Endothelial cell (in vitro differentiated cells): ENCODE measurements around the gene UBE3A. TPM values are rescaled to one million over a fixed set of nuclear protein-coding genes. Genes with fewer than 3 reads are reported as not detected.

Source experiments
- DNase-seq: peaks from one replicate; pipeline ENCODE4 v3.0.0; 2021; ENCODE audit warnings: low spot score
- H3K27ac Mint-ChIP-seq: one replicate; pipeline ENCODE4 v1.8.0; 2021; ENCODE audit warnings: mixed read lengths, inconsistent platforms; ENCODE audit not compliant: unreplicated experiment
- H3K27me3 Mint-ChIP-seq: one replicate; pipeline ENCODE4 v1.8.0; 2021; ENCODE audit warnings: mild to moderate bottlenecking, moderate library complexity, mixed read lengths, inconsistent platforms; ENCODE audit not compliant: unreplicated experiment
- H3K36me3 Mint-ChIP-seq: one replicate; pipeline ENCODE4 v1.8.0; 2021; ENCODE audit warnings: mild to moderate bottlenecking, low read depth, mixed read lengths, inconsistent platforms; ENCODE audit not compliant: unreplicated experiment
- H3K4me1 Mint-ChIP-seq: one replicate; pipeline ENCODE4 v1.8.0; 2021; ENCODE audit warnings: mild to moderate bottlenecking, mixed read lengths, inconsistent platforms; ENCODE audit not compliant: unreplicated experiment
- H3K4me3 Mint-ChIP-seq: one replicate; pipeline ENCODE4 v1.8.0; 2021; ENCODE audit warnings: mild to moderate bottlenecking, mixed read lengths, inconsistent platforms; ENCODE audit not compliant: unreplicated experiment
- H3K9me3 Mint-ChIP-seq: one replicate; pipeline ENCODE4 v1.8.0; 2021; ENCODE audit warnings: mixed read lengths, inconsistent platforms; ENCODE audit not compliant: unreplicated experiment
- CTCF ChIP-seq: fragments of 200-600 bp; sonication (generic); IDR thresholded peaks from one replicate; pipeline ENCODE4 v1.5.0; 2021; ENCODE audit warnings: antibody characterized with exemption; ENCODE audit not compliant: unreplicated experiment
- total RNA-seq: library from RNA; stranded (reverse); fragmentation: NEBNext Ultra II Directional; extraction: Animal tissue kit (Norgen Biotek cat#: 25700); gene quantifications from one replicate; pipeline ENCODE4 v1.2.1, GENCODE V29; 2021; ENCODE audit not compliant: unreplicated experiment

UBE3A gene
- total RNA-seq, 1 donor from 2014 or later: 102 TPM

- no peak for TF ChIP-seq CTCF
- no peaks in the 10 kb centered on the region for H3K4me1 Mint-ChIP-seq
These were observed 29.8 kb upstream of the UBE3A start for GRCh38 chr15:25468611-25469010.

GRCh38 chr15:25465835-25466234 is 27.0 kb upstream of the UBE3A start:
- Mint-ChIP-seq H3K27ac (no peak overlapping the region), H3K36me3 (peaks cover 4% of the 10 kb centered on the region), H3K27me3 (peaks cover 5% of the 10 kb centered on the region), H3K4me1 (no peaks in the 10 kb centered on the region), H3K9me3 (no peaks in the 10 kb centered on the region), H3K4me3 (no peak overlapping the region)
- DNase-seq: no peak
- TF ChIP-seq CTCF: no peak

More at GRCh38 chr15:25468611-25469010, 29.8 kb upstream of the UBE3A start:
- H3K4me3 Mint-ChIP-seq: no peak overlapping the region
- peaks cover 7% of the 10 kb centered on the region for H3K27me3 Mint-ChIP-seq
- no peak overlapping the region for H3K27ac Mint-ChIP-seq
- DNase-seq: no peak
- H3K9me3 Mint-ChIP-seq: peaks cover 4% of the 10 kb centered on the region
- peaks cover 10% of the 10 kb centered on the region for H3K36me3 Mint-ChIP-seq

GRCh38 chr15:25464784-25465183 is 26.0 kb upstream of the UBE3A start:
- no peak for DNase-seq
- no peak overlapping the region for H3K4me3 Mint-ChIP-seq
- TF ChIP-seq CTCF: no peak
- H3K4me1 Mint-ChIP-seq: no peaks in the 10 kb centered on the region
- no peaks in the 10 kb centered on the region for H3K9me3 Mint-ChIP-seq
- H3K36me3 Mint-ChIP-seq: peaks cover 4% of the 10 kb centered on the region
- no peak overlapping the region for H3K27ac Mint-ChIP-seq
- peaks cover 5% of the 10 kb centered on the region for H3K27me3 Mint-ChIP-seq

GRCh38 chr15:25464383-25464782 is 25.6 kb upstream of the UBE3A start:
- Mint-ChIP-seq H3K9me3 (no peaks in the 10 kb centered on the region), H3K4me1 (no peaks in the 10 kb centered on the region), H3K36me3 (peaks cover 4% of the 10 kb centered on the region), H3K4me3 (no peak overlapping the region), H3K27ac (no peak overlapping the region), H3K27me3 (peaks cover 5% of the 10 kb centered on the region)
- no peak for DNase-seq
- no peak for TF ChIP-seq CTCF

- no peaks in the 10 kb centered on the region for H3K36me3 Mint-ChIP-seq
- peaks cover 4% of the 10 kb centered on the region for H3K4me1 Mint-ChIP-seq
- no peaks in the 10 kb centered on the region for H3K27me3 Mint-ChIP-seq
- no peak overlapping the region for H3K27ac Mint-ChIP-seq
- H3K4me3 Mint-ChIP-seq: no peak overlapping the region
- no peak for TF ChIP-seq CTCF
- no peaks in the 10 kb centered on the region for H3K9me3 Mint-ChIP-seq
- DNase-seq: no peak
These were observed 17.4 kb upstream of the UBE3A start for GRCh38 chr15:25456196-25456595.
